ENCODE measurements around the gene CNTD1.
A peak's percentile ranks its signal among the peaks of the same experiment; 100 is the strongest.

The CNTD1 gene

GRCh38 chr17:42809250-42809649, 10.6 kb downstream of the CNTD1 start:
- DNase-seq: no peak

GRCh38 chr17:42814633-42815399, 16.2 kb downstream of the CNTD1 start:
- no peak for DNase-seq

GRCh38 chr17:42817866-42818265, 19.2 kb downstream of the CNTD1 start:
- DNase-seq: no peak

GRCh38 chr17:42818379-42818778, 19.7 kb downstream of the CNTD1 start:
- DNase-seq: no peak

GRCh38 chr17:42819939-42820535, 21.4 kb downstream of the CNTD1 start:
- DNase-seq: peak; percentile 64

- no peak for DNase-seq
These were observed 22.5 kb downstream of the CNTD1 start for GRCh38 chr17:42821176-42821575.

DNA sequence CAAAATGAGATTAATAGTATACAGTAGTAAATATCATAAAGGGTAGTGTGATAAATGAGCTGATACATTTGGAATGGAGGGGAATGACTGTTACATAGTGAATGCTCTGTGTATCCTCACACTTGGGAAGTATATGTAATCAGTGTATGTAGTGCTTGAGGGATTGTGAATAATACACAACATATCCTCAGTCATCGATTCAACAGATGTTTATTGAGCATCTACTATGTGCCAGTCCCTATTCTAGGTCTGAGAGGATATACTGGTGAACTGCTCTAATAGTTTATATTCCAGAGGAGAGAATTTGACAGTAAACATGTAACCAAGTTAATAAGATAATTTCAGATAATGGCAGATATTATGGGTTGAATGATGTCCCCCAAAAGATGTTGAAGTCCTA, 28.8 kb downstream of the CNTD1 start:
- no peak for DNase-seq

- no peak for DNase-seq
These were observed 32.3 kb downstream of the CNTD1 start for GRCh38 chr17:42830971-42831370.

DNA sequence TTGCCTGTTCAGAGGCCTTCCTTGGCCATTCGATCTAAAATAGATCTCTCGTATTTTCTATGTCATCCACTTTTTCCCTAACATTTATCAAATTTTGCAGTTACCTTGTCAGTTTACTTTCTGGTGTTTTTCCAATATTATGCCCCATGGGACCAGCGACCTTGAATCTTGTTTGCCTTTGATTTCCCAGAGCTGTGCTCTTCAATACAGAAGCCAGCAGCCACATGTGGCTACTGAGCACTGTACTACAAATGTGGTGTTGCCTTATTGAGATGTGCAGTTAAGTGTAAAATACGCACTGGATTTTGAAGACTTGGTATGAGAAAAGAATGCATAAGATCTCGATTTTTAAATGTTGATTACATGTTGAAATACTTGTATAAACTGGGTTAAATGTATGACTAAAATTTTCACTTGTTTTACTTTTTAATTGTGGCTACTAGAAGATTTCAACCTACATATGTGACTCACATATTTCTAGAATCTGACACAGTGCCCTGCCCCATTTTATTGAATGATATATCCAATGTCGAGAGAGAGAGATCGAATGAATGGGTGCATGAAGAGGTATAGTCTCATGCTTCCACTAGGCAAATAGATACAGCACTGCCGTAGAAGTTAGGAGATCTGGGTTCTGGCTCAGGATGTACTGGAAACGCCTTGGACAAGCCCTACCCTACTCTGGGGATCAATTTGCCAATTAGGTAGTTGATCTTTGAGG, 33.7 kb downstream of the CNTD1 start:
- DNase-seq: no peak

- peak; percentile 75 for DNase-seq
These were observed 34.5 kb downstream of the CNTD1 start, which contains the start of gene PSME3 for GRCh38 chr17:42832934-42833766. Gene PSME3, plus strand, starts transcription at chr17:42833397. Its CDS starts 235 bp downstream, at chr17:42833632.

- DNase-seq: no peak
These were observed 35.2 kb downstream of the CNTD1 start for GRCh38 chr17:42833767-42834422.

DNA sequence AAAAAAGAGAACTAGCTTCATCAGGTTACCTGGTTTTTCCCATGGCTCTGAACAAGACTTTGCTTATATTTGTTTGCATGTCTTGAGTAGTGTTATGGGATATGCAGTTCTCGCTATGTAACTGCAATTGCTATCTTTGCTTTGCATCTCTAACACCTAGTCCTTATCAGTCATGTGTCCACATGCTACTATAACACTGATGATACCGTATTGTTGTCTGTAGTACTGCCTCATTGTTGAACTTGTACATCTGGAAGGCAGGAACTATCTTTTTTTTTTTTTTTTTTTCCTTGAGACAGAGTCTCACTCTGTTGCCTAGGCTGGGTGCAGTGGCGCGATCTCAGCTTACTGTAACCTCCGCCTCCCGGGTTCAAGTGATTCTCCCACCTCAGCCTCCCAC, 37.1 kb downstream of the CNTD1 start:
- no peak for DNase-seq

GRCh38 chr17:42841975-42842685, 43.5 kb downstream of the CNTD1 start:
- no peak for DNase-seq

- peak; percentile 61 for DNase-seq
These were observed 44.8 kb downstream of the CNTD1 start for GRCh38 chr17:42843358-42843934.

- DNase-seq: no peak
These were observed 45.6 kb downstream of the CNTD1 start, which contains the start of gene AOC2 for GRCh38 chr17:42844271-42844670. Gene AOC2, plus strand, starts transcription at chr17:42844580. Its CDS starts 47 bp downstream, at chr17:42844627.

DNA sequence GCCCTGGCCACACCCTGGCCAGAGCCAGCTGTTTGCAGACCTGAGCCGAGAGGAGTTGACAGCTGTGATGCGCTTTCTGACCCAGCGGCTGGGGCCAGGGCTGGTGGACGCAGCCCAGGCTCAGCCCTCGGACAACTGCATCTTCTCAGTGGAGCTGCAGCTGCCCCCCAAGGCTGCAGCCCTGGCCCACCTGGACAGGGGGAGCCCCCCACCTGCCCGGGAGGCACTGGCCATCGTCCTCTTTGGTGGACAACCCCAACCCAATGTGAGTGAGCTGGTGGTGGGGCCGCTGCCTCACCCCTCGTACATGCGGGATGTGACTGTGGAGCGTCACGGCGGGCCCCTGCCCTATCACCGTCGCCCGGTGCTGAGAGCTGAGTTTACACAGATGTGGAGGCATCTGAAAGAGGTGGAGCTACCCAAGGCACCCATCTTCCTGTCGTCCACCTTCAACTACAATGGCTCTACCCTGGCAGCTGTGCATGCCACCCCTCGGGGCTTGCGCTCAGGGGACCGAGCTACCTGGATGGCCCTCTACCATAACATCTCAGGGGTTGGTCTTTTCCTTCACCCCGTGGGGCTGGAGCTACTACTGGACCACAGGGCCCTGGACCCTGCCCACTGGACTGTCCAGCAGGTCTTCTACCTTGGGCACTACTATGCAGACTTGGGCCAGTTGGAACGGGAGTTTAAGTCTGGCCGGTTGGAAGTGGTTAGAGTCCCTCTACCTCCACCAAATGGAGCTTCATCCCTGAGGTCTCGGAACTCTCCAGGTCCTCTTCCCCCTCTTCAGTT, 46.3 kb downstream of the CNTD1 start:
- DNase-seq: no peak

DNA sequence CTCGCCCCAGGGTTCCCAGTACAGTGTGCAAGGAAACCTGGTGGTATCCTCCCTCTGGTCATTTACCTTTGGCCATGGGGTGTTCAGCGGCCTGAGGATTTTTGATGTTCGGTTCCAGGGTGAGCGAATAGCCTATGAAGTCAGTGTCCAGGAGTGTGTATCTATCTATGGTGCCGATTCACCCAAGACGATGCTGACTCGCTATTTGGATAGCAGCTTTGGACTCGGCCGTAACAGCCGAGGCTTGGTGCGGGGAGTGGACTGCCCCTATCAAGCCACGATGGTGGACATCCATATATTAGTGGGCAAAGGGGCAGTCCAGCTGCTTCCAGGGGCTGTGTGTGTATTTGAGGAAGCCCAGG, 46.9 kb downstream of the CNTD1 start:
- DNase-seq: no peak

DNA sequence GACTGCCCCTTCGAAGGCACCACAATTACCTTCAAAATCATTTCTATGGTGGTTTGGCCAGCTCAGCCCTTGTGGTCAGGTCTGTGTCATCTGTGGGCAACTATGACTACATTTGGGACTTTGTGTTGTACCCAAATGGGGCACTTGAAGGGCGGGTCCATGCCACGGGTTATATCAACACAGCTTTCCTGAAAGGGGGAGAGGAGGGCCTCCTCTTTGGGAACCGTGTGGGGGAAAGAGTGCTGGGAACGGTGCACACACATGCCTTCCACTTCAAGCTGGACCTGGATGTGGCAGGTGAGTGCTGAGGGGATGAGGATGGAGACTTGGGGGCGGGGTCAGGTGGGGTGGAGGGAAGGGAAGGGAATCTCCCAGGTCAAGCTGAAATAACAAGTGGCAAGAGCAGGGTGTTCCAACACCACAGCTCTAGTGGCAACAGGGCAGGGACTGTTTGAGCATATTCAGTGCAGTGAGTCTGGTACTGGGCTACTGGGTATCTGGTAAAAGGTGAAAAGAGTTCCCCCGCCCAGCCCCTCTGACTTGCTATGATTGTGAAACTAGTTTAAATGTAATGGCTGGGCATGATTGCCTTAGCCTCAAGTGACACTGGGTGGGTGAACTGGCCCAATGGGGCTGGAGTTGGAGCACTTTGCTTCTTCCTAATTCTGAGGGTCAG, 47.4 kb downstream of the CNTD1 start:
- DNase-seq: no peak

DNA sequence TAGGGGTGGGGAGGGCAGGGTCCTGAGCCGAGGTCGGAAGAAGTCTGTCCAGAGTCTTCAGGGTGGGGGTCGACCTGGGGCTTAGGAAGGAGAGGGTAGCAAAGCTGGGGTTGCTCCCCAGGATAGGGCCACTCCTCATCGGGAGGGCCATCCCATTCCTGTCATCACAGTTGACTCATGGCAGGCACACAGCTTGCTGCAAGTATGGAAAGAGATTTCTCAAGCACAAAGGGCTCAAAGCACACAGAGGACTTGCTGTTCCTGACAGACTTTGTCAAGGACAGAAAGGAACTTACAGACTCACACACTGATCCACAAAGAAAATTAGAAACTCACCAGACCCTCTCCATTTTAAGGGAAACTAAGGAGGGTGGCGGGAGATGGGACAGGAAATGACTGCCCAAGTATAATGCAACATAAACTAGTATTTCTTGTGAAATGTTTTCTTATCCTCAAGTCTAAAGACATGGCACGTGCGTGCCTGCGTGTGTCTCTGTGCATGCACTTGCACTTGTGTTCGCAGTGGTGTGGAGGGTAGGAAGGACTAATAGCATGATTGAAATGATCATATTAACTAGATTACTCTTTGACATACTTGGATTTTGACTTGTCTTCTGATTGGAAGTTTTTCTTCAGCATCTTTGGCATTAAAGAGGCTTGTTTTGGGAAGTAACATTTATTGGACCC, 48.1 kb downstream of the CNTD1 start:
- no peak for DNase-seq

Data from NCI-H1694 (cell line).